Fibroblast of mammary gland (primary cell): ENCODE measurements around the gene SLC5A5.
"Not testable (repeated sequence)": the region's sequence is repeated elsewhere in the genome, so short reads cannot be mapped to it uniquely, and the experiment has no call there.

ENCODE experiments used
- DNase-seq: peaks from one replicate; pipeline ENCODE4 v3.0.0-alpha.2; 2010; ENCODE audit warnings: low read depth
- H3K4me3 ChIP-seq: 2 replicates; pipeline ENCODE4 v1.5.1; 2011; ENCODE audit warnings: low read depth, mild to moderate bottlenecking, low read length, moderate library complexity; ENCODE audit not compliant: control insufficient read depth
- CTCF ChIP-seq: conservative IDR thresholded peaks from 2 replicates; pipeline ENCODE4 v1.5.1; 2011; ENCODE audit warnings: low read depth, low read length, inconsistent platforms; ENCODE audit not compliant: control insufficient read depth, insufficient read depth

SLC5A5 gene

GRCh38 chr19:17883627-17884410, 12.1 kb downstream of the SLC5A5 start:
- DNase-seq: no peak
- no peak for TF ChIP-seq CTCF
- H3K4me3 ChIP-seq: no peak overlapping the region

DNA sequence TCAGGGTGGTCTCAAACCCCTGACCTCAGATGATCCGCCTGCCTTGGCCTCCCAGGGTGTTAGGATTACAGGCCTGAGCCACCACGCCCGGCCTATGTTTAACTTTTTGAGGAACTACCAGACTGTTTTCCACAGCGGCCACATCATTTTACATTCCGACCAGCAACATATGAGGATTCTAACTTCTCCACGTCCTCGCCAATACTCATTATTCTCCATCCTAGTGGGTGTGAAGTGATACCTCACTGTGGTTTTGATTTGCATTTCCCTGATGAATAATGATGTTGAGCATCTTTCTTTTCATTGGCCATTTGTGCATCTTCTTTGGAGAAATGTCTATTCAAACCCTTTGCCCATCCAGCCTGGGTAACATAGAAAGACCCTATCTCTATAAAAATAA, 14.8 kb downstream of the SLC5A5 start:
- no peak for DNase-seq
- TF ChIP-seq CTCF: no peak

DNA sequence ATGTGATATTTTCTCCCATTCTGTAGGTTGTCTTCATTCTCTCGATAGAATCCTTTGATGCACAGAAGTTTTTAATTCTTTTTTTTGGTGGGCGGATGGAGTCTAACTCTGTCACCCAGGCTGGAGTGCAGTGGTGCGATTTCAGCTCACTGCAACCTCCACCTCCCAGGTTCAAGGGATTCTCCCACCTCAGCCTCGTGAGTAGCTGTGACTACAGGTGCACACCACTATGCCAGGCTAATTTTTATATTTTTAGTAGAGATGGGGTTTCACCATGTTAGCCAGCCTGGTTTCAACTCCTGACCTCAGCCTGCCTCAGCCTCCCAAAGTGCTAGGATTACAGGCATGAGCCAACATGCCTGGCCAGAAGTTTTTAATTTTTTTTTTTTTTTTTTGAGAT, 15.5 kb downstream of the SLC5A5 start:
- DNase-seq, H3K4me3 ChIP-seq: not testable (repeated sequence)

More for the DNA sequence above, 14.8 kb downstream of the SLC5A5 start:
- no peak overlapping the region for H3K4me3 ChIP-seq

GRCh38 chr19:17888260-17888659, 16.5 kb downstream of the SLC5A5 start:
- DNase-seq: no peak
- H3K4me3 ChIP-seq: no peak overlapping the region
- no peak for TF ChIP-seq CTCF

DNA sequence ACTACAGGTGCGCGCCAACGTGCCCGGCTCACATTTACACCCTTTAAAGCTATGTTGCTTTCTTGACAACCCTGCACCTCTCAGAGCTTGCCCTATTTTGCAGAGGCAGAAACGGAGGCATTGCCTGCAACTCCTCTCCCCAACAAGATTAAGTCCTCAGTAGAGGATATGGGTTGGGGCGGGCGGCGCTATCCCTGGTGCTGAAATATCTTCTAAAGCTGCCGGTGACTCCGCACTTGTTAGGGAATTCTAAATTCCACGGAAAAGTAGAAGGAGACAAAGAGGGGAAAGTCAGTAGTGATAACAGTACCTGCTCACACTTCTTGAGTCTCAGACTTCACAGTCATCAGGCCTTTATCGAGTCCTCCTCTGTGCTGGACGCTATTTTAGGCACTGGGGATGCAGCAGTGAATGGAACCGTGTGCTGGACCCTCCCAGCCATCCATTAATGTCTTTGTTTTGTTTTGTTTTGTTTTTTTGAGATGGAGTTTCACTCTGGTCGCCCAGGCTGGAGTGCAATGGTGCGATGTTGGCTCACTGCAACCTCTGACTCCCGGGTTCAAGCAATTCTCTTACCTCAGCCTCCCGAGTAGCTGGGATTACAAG, 18.0 kb downstream of the SLC5A5 start:
- peak; percentile 28 for DNase-seq
- TF ChIP-seq CTCF: no peak
- no peak overlapping the region for H3K4me3 ChIP-seq

- no peak for DNase-seq
- TF ChIP-seq CTCF: no peak
- H3K4me3 ChIP-seq: no peak overlapping the region
These were observed 22.0 kb downstream of the SLC5A5 start for GRCh38 chr19:17893766-17894165.

DNA sequence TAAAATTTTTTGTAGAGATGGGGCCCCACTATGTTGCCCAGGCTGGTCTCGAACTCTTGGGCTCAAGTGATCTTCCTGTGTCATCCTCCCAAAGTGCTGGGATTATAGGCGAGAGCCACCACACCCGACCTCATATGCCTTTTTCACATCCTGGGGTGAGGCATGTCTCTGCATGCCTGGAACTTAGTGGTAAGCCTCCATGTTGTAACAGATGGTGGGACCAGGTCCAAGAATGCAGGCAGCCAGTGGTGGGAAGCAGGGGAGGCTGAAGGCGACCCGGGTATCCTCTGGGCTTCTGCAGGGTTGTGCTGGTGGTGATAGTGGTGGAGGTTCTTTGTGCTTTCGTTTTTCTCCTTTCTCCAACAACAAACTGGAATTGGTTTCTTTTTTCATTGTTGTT, 31.0 kb downstream of the SLC5A5 start:
- no peak for TF ChIP-seq CTCF
- no peak overlapping the region for H3K4me3 ChIP-seq
- DNase-seq: peak; percentile 72
